Fibroblast of gingiva (primary cell): ENCODE measurements around the gene CHN1.

ENCODE experiments used
- DNase-seq: peaks from one replicate; pipeline ENCODE4 v3.0.0-alpha.2; 2011; ENCODE audit warnings: low read depth

Gene CHN1

DNA sequence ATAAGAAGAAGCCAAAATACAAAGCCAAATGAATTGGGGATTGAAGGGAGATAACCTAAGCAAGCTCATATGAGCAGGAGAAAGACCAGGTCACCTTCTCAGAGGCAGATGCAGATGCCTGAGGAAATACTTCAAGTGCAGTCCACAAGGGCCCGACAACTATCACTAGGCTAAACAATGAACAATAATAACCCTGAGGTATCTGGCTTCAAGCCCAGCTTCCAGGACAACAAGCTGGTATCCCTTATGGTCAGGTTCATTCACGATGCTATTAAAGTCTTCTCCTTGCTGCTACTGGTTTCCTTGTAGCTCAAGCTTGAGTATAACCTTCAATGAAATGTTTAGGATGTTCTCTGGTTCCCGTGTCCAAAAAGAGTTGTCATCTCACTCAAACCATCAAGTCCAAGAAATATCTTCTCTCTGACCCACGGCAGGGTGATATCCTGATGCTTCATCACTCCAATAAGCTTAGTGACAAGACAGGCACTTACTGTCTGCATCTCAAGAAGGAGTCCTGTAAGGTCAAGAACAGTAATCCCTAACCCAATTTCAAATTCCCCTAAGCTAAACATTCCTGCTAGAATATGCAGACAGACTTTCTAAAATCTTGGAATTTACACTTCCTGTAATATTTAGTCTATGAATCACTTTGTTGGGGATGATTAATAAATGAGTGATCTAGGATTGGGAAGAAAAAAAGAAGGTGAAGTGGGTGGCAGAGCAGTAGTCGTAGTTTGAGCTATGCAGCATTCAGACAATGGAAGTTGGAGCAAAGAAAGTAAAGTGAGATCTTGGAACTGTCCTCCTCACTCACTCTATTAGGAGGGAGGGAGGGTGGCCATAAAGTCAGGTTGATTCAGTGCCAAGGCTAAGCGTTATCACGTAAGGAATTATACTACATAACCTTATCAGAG lies 33.1 kb downstream of the CHN1 start:
- DNase-seq = peak; percentile 19

DNA sequence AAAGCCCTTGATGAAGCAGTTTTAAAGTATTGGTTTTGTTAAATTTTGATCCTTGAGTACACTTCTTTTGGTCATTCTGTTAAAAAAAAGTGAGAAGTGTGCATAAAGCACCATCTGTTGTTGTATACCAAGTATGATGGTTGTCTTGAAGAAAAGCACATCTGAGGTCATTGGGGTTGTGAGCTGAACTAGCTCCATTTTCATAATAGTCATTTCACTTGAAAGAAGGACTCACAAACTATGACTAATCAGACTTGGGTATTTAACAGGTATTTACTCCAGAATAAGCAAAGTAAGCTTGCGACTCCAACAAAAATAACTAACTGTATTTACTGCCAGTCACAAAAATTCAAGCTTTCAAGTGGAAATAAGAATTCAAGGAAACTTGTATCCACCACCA lies 35.1 kb downstream of the CHN1 start:
- no peak for DNase-seq

DNA sequence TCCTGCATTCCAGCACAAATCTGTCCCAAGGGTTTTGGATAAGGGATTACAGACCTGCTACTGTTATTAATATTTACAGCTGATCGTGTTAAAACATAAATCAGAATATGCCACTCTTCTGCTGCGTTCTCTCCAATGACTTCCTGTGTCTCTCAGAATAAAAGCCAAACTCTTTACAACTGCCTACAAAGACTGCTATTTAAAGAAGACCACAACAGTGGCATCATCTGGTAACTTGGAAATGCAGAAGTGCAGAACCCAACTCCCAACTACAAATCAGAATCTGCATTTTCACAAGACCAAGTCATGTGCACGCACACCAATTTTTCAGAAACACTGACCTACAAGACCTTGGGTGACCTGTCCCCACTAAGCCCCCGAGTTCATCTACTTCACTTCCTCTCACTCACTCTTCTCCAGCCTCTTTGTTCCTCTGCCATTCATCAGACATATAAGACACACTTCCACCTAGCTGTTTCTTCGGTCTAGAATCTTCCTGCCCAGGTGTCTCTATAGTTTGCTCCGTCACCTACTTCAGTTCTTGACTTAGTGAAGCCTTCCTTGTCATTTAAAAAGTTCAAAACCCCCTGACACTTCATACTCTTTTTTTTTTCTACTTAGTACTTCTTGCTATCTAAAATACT lies 36.0 kb downstream of the CHN1 start:
- no peak for DNase-seq

- peak; percentile 43 for DNase-seq
Observed at GRCh38 chr2:174967691-174968260, 37.4 kb downstream of the CHN1 start.

DNA sequence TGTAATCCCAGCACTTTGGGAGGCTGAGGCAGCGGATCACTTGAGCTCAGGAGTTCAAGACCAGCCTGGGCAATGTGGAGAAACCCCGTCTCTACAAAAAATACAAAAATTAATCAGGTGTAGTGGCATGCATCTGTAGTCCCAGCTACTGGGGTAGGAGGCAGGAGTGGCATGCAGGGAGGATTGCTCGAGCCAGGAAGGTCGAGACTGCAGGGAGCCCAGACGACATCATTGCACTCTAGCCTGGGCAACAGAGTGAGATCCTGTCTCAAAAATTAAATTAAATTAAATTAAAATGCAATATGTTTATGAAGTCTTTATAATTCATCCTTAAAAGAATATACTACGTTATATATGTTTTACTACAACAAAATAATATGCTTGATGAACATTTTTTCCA lies 38.1 kb downstream of the CHN1 start:
- DNase-seq = no peak

GRCh38 chr2:174965992-174966744 lies 39.0 kb downstream of the CHN1 start:
- peak; percentile 59 for DNase-seq

GRCh38 chr2:174965551-174965950 lies 39.6 kb downstream of the CHN1 start:
- DNase-seq = no peak

- no peak for DNase-seq
Observed at GRCh38 chr2:174964404-174964803, 40.8 kb downstream of the CHN1 start.

DNA sequence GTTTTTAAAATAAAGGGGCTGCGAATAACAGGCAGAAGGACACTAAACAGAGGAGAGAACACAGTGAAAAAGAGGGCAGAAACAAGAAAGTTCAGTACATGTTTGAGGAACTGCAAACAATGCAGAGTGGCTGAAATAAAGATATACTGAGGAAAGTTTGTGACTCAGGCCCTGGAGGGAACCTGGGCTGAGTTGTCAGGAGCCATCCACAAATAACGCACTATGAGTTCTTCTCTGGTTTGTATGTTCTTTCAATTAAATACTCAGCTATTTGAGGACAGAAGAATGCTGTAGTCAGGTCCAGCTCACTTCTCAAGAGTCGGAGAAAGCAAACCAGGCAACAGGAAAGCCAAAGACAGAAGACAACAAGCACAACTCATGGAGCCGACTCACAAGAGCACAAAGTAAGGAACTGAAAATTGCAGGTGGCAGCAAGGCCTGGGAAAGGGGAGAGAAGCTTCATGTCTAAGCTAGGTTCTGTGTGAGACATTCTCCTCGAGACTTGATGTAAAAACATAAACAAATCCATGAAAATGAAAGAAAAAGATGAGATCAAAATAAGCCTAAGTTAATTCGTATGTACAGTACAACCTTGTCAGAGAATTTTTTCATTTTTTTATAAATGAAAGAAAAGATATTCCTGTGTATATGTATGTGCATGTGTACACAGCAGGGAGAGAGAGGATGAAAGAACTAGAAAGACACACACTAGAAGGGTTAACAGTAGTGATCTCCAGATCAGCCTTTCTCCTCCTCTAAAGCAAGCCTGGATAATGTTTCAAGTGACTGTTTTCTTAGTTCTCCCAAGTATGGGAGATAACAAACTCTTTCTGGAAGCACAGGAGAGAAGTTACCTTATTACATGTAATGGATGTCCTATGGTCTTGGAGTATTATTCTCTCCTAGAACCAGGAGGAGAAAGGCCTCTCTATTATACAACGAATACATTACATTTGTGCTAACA lies 41.5 kb downstream of the CHN1 start:
- DNase-seq = no peak

DNA sequence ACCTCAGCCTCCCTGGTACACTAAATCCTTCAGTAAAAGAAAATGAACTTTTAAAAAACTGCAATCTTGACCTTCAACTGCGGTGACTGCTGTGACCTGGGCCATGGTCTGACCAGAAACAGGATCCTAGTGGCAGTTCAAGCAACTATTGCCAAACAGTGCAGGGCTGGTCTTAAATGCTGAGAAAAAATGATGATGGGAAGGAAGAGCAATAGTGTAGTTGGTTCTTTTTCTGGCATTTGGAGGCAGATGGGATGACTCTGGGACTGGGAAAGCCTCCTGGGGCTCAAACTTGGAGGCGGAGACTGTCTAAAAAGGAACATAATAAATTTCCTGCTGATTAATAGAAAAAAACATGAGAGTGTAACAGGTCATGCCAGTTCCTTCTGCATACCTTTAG lies 45.4 kb downstream of the CHN1 start:
- peak; percentile 8 for DNase-seq

DNA sequence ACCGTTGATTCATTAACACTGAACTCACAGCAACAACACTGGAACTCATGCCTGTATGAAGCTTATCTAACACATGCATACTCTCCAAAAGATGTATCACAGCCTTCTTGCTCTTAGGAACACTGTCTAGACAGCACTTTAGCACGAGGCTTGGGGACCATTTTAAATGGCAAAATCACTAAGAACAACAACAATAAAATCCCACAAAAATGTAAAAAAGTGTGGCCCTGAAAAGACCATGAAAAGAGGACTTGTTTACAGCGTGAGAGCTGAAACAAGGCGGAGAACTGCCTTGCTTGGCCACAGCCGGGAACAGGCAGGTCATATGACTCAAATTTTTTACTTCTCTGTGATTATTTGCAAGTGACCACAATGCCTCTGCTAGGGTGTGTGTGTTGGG lies 48.1 kb downstream of the CHN1 start:
- no peak for DNase-seq

DNA sequence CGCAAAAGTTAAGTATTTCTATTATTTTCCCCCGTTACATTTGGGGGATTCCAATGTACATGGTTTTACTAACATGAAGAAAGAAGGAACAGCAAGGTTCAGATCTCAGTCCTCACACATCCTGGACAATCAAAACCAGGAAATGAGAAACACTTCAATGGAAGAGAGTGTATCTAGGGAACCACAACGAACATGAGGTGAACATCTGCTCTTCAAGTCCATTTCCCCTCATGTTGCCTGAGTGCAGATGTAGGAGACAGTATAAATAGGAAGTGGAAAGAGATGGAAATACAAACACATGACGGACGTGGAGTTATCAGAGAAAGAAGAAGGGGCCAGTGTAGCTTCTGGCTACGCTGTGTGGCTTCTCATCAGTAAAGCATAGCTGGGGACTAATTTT lies 52.6 kb downstream of the CHN1 start:
- DNase-seq = no peak

- peak; percentile 81 for DNase-seq
Observed at GRCh38 chr2:174951745-174952144, 53.4 kb downstream of the CHN1 start.

DNA sequence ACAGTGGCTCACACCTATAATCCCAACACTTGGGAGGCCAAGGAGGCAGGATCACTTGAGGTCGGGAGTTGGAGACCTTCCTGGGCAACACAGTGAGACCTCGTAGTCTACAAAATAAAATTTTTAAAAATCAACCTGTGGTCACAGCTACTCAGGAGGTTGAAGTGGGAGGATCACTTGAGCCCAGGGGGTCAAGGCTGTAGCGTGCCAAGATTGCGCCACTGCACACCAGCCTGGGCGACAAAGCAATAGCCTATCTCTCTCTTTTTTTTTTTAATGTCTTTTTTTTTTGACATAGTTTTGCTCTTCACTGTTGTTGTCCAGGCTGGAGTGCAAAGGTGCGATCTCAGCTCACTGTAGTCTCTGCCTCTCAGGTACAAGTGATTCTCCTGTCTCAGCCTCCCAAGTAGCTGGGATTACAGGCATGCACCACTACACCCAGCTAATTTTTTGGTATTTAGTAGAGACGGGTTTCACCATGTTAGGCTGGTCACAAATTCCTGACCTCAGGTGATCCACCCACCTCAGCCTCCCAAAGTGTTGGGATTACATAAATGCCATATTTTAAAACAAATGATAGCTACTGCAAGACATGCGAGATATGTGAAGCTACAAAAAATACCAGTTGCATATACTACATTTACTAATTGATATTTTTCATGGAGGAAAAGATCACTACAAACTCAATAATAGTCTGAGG lies 55.0 kb downstream of the CHN1 start:
- DNase-seq = no peak

DNA sequence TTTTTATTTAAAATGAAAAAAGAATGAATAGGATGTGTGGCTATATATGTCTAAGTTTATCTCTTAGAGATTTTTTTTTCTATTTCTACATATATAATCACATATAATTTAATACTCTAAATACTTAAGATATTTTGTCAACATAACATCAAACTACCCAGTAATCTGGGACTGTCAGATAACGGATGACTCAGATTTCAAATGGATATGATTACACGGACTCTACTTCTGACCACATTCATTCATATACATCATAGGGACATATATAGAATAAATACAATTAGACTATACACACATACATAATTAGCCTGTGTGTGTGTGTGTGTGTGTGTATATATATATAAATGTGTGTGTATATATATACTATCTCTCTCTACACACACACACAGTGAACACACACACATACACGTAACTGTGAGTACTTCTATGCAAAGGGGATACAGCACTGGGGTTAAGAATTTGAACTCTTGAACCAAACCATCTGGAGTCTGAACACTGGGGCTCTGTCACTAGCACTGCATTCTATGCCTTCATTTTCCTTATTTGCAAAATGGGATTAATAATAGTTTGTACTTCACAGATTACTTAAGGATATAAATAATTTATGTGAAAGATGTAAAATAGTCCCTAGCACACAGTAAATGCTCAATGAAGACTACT lies 59.5 kb downstream of the CHN1 start:
- no peak for DNase-seq

- DNase-seq = peak; percentile 5
Observed at GRCh38 chr2:174939046-174939445, 66.1 kb downstream of the CHN1 start.

GRCh38 chr2:174931724-174932123 lies 73.5 kb downstream of the CHN1 start:
- DNase-seq = no peak

GRCh38 chr2:174929786-174930185 lies 75.4 kb downstream of the CHN1 start:
- DNase-seq = no peak

DNA sequence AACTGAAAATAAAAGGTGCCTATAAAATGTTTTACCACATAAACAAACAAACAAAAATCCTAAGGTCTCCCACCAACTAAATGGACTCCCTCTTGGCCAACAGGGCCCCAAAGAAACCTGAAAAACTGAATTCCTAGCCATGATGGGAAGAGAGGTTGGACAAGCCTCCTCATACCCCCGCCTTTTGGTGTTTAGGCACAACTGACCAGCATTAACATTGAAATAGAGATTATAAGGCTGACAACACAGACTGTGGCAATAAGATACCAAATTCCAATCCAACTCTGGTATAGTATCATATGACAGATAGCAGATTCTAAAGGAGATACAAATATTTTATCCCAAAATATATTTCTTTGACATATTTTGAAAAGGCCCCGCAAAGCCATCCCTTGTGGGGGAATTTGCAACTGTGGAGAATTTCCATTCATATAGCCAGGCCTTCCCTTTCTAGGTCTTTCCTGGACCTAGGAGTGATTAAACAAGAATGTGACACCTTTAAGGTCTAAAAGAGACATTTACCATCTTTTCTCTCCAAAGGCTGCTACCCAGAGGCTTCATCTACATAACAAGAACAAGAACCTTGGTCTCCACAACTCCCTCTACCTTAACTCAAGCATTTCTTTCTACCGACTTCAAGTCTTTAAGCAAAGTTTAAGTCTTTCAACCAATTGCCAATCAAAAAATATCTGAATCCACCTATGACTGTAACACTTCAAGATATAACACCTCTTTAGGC lies 80.0 kb downstream of the CHN1 start:
- DNase-seq = no peak
